Spleen (tissue), 7 donors: ENCODE results near the gene LCE7A.

Experiments used
- POLR2A ChIP-seq, 3 donors: fragments of 450-650 bp; IDR thresholded peaks; one replicate each; pipeline ENCODE4 v1.5.1; 2017; ENCODE audit warnings: antibody characterized with exemption in 3 of 3, mild to moderate bottlenecking in 1 of 3
- POLR2AphosphoS5 ChIP-seq, 3 donors: sonication (generic); formaldehyde crosslinking; IDR thresholded peaks; one replicate each; pipeline ENCODE4 v1.5.1; 2017; ENCODE audit warnings: antibody characterized with exemption in 3 of 3
- TF ChIP-seq, protein P1 (sequence below), 11 experiments: fragments of 200-600 bp in 7 of 11; fragments of 450-650 bp in 4 of 11; sonication (generic) in 4 of 11; IDR thresholded peaks in 8 of 11; conservative IDR thresholded peaks in 3 of 11; 1 replicate in 7 of 11; 2 replicates in 4 of 11; pipeline versions ENCODE4 v1.4.0 to v1.8.0; 2016 to 2021; ENCODE audit warnings: antibody characterized with exemption in 11 of 11, inconsistent platforms in 4 of 11, mild to moderate bottlenecking in 1 of 11
- donor health status: DM: no; HTN: no; CAD: no; lungs with moderate emphysema.
- donor health status: DM: no; HTN: no; CAD: no.
- donor health status: DM: no; HTN: no; CAD: no.

DNA sequence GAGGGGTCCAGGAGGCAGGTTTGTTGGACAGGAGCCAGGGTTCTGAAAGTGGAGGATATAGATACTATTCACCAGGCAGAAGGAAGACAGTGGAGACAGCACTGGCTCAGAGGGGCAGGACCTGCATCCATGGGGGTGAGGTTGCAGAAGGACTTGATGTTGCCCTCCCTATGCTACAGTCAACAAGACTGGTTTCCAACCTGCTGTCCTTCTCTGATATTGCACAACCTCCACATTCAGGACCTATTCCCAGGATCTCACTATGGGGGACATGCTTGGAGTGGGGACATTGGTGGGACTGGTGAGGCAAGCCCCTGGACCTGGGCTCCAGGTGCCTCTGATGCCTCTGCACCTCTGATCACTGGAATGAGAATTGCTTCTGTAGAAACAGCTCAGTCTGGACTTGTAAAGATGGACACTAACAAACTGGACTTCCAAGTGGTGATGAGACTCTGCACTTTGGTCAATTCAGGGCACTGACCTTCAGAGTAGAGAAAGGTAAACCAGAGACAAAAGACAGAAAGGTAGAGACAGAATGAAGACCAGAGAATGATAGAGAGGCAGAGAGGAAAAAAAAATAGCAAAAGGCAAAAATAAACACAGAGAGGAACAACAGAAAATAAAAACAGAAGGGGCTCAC lies 19.9 kb downstream of the LCE7A start:
- TF ChIP-seq POLR2AphosphoS5 (IDR thresholded peaks at IDR 0.05) (no peak), POLR2A (IDR thresholded peaks at IDR 0.05) (no peak)
- TF ChIP-seq, protein P1, sequence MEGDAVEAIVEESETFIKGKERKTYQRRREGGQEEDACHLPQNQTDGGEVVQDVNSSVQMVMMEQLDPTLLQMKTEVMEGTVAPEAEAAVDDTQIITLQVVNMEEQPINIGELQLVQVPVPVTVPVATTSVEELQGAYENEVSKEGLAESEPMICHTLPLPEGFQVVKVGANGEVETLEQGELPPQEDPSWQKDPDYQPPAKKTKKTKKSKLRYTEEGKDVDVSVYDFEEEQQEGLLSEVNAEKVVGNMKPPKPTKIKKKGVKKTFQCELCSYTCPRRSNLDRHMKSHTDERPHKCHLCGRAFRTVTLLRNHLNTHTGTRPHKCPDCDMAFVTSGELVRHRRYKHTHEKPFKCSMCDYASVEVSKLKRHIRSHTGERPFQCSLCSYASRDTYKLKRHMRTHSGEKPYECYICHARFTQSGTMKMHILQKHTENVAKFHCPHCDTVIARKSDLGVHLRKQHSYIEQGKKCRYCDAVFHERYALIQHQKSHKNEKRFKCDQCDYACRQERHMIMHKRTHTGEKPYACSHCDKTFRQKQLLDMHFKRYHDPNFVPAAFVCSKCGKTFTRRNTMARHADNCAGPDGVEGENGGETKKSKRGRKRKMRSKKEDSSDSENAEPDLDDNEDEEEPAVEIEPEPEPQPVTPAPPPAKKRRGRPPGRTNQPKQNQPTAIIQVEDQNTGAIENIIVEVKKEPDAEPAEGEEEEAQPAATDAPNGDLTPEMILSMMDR (IDR thresholded peaks at IDR 0.05 in 8 of 11, conservative IDR thresholded peaks at IDR 0.05 in 3 of 11): no peak
